RWPE1 (cell line): ENCODE measurements around the gene CHMP3.

Experiments used
- CTCF ChIA-PET: fragments of 350-600 bp; sonication (Branson Sonifier 250); formaldehyde crosslinking; extraction: SDS; loops from one replicate; lab custom pipeline; 2021; lab: Yijun Ruan, JAX
- POLR2A ChIA-PET: fragments of 400-600 bp; formaldehyde crosslinking; extraction: SDS; loops from one replicate; lab custom pipeline; 2020; ENCODE audit warnings: antibody characterized with exemption; ENCODE audit not compliant: low non-redundant PET; lab: Yijun Ruan, JAX
- DNase-seq: peaks from one replicate; pipeline ENCODE4 v3.0.0; 2012; ENCODE audit warnings: low spot score
- H3K27ac ChIP-seq: fragments of 450-650 bp; 2 replicates; pipeline ENCODE4 v1.5.1; 2017
- TF ChIP-seq, protein P1 (sequence below): fragments of 450-650 bp; conservative IDR thresholded peaks from 2 replicates; pipeline ENCODE4 v1.5.1; 2017; ENCODE audit warnings: low read depth, mild to moderate bottlenecking

The CHMP3 gene

DNA sequence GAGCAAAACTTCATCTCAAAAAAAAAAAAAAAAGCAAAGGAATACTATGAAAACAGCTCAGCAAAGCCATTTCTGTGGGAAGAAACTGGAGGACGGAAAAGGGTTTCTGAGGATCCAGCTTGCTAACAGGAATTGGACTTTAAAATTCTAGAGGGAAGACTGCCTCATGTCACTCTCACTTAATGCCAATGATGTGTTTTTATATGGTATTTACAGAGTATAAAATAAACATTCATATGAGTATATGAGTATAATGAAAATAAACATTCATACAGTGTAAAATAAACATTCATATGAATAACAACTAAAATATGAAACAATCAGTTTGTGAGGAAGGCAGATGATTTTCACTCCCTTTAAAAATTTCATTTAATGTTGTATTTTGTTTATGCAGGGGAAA is 43.9 kb downstream of the CHMP3 start:
- POLR2A ChIA-PET: no interaction called here
- no peak for DNase-seq
- H3K27ac ChIP-seq: no peak overlapping the region
- CTCF ChIA-PET: interaction anchor here (0.6 to 1.3 kb wide), 2 partner anchors 10 to 151 kb away, joined by 4 to 7 read pairs; no protein-coding TSS in a partner anchor
- TF ChIP-seq, protein P1, sequence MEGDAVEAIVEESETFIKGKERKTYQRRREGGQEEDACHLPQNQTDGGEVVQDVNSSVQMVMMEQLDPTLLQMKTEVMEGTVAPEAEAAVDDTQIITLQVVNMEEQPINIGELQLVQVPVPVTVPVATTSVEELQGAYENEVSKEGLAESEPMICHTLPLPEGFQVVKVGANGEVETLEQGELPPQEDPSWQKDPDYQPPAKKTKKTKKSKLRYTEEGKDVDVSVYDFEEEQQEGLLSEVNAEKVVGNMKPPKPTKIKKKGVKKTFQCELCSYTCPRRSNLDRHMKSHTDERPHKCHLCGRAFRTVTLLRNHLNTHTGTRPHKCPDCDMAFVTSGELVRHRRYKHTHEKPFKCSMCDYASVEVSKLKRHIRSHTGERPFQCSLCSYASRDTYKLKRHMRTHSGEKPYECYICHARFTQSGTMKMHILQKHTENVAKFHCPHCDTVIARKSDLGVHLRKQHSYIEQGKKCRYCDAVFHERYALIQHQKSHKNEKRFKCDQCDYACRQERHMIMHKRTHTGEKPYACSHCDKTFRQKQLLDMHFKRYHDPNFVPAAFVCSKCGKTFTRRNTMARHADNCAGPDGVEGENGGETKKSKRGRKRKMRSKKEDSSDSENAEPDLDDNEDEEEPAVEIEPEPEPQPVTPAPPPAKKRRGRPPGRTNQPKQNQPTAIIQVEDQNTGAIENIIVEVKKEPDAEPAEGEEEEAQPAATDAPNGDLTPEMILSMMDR: no peak

DNA sequence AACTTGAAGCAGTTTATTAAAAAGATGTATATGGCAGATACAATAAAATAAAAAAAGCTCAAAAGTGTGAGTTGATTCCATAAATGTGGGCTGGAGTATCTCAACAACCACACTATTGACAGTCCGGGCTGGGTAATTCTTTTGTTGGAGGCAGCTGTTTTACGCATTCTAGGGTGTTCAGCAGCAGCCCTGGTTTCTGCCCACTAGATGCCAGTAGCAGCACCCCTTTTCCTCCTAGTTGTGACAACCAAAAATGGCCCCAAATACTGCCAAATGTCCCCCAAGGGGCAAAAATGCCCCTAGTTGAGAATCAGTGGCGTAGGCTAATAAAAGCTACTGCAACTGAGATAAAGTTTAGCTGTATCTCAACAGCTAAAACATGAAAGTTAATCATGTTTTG is 44.8 kb downstream of the CHMP3 start:
- H3K27ac ChIP-seq: no peak overlapping the region
- TF ChIP-seq, protein P1: peak; percentile 50
- ChIA-PET CTCF (interaction anchor here (1.3 kb wide), 1 partner anchor 9 kb away, joined by 4 read pairs; no protein-coding TSS in a partner anchor), POLR2A (no interaction called here)
- no peak for DNase-seq

DNA sequence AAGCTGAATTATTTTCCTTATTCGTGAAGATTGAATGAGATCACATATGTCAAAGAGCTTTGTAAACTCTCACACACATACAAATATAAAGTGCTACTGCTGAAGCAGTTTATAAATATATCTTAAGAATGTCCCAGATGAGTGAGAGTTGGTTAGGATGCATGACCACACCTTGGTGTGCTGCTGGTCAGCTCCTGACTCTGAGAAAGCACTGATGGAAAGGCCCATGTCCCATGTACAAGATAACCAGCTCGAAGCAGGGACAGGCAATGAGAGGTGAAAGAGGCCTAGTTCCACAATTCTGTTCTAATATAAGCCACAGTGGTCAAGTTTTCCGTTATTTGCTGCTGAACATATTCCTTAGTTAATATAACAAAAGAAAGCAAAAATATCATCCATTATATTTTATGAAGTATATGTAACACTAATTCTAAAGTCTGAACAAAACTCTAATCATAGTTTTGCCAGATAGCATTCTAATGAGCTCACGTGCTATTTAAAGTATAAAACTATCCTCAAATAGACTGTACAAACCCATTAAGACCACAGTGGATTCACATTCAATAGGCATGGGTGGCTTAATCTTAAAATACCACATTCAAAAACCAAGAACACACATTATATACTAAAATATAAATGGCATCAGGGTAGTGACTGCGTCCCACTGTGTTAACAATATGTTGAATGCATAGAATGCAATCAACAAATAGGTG is 49.1 kb downstream of the CHMP3 start:
- CTCF ChIA-PET: no interaction called here
- no peak overlapping the region for H3K27ac ChIP-seq
- DNase-seq: no peak
- TF ChIP-seq, protein P1: no peak
- POLR2A ChIA-PET: no interaction called here

DNA sequence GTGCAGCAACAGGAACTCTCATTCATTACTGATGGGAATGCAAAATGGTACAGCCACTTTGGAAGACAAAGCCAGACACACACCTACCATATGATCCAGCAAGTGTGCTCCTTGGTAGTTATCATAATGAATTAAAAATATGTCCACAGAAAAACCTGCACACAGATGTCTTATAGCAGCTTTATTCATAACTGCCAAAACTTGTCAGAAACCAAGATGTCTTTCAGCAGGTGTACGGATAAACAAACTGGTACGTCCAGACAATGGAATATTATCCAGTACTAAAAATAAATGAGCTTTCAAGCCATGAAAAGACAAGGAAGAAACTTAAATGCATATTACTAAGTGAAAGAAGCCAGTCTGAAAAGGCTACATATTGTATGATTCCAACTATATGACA is 50.4 kb downstream of the CHMP3 start:
- H3K27ac ChIP-seq: no peak overlapping the region
- CTCF ChIA-PET: no interaction called here
- DNase-seq: no peak
- POLR2A ChIA-PET: no interaction called here
- TF ChIP-seq, protein P1: no peak

DNA sequence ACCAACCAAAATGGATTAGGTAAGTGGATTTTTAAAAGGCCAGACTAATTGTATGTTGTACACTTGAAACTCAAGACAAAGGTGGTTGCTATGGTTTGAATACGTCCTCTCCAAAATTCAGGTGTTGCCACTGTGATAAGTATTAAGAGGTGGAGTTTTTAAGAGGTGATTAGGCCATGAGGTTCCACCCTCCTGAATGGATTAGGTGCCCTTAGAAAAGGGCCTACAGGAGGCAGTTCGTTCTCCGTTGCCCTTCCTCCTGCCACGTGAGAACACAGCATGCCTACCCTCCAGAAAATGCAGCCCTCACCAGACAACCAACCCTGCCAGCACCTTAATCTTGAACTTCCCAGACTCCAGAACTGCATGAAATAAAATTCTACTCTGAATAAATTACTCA is 51.2 kb downstream of the CHMP3 start:
- ChIA-PET POLR2A (no interaction called here), CTCF (no interaction called here)
- DNase-seq: no peak
- peak overlapping the region; percentile 66 for H3K27ac ChIP-seq
- TF ChIP-seq, protein P1: no peak

DNA sequence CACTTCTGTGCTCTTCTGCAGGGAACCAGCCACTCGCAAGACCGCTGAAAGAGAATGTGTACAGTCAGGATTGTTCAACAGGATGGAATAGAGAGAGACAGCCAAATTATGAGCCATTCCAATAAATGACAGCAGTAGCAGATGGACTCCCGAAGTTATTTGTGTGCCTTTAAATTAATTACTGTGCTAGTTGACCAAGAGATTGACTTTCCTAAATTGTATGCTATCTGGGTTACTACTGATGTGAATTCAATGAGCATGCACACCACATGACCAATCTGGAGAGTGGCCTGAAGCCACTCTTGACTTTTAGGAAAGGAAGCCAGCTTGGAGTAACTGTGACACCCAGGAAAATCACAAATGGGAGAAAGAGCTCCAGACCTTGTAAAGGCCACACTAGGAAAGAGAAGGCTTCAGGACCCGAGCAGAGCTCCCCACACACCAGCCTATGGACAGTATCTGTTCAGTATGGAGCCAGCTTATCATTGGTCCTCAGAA is 52.8 kb downstream of the CHMP3 start:
- CTCF ChIA-PET: no interaction called here
- no peak overlapping the region for H3K27ac ChIP-seq

More for the DNA sequence above, 52.8 kb downstream of the CHMP3 start:
- POLR2A ChIA-PET: no interaction called here
- DNase-seq: no peak
- TF ChIP-seq, protein P1: no peak
